ENCODE data around the gene COX20.
"Not testable (repeated sequence)": the region's sequence is repeated elsewhere in the genome, so short reads cannot be mapped to it uniquely, and the experiment has no call there.

- TF ChIP-seq POLR2A (IDR thresholded peaks at IDR 0.05; ENCODE audit: low read length); GATA1 (IDR thresholded peaks at IDR 0.05; ENCODE audit: low read depth, low read length): not testable (repeated sequence)
Observed at GRCh38 chr1:244794516-244794915, 40.9 kb upstream of the COX20 start.
